ENCODE results near the gene TCF7L1. TPM values are rescaled to one million over a fixed set of nuclear protein-coding genes. Genes with fewer than 3 reads are reported as not detected.
A peak's percentile ranks its signal among the peaks of the same experiment; 100 is the strongest.

Gene TCF7L1
- total and polyA plus RNA-seq, 9 of the 15 experiments (the other 6 are each of a cell fraction or from before 2014, with no cell fraction given): 0.03 to 0.11 (median 0.07) TPM; not detected in 5

GRCh38 chr2:85329181-85329651 lies 196.0 kb downstream of the TCF7L1 start (continued):
- TF ChIP-seq ZNF280A (IDR thresholded peaks at IDR 0.05; ENCODE audit: low read depth, partially characterized antibody) (no peak), CREM (IDR thresholded peaks at IDR 0.05; ENCODE audit: low read depth) (0 out of 2 replicates have a peak, but pooled peaks have one; percentile 14), ZNF740 (CRISPR knock-in tag; IDR thresholded peaks at IDR 0.05) (no peak), ZNF740 (tag; IDR thresholded peaks at IDR 0.05) (no peak), SIN3A (IDR thresholded peaks at IDR 0.05; ENCODE audit: borderline replicate concordance in 2 of 2, control insufficient read depth in 1 of 2, low read depth in 2 of 2, low read length in 2 of 2) (no peak), CREB3L1 (IDR thresholded peaks at IDR 0.05; ENCODE audit: borderline replicate concordance, low read depth) (no peak), KLF13 (tag; IDR thresholded peaks at IDR 0.05; ENCODE audit: borderline replicate concordance, low read depth) (no peak), HBP1 (CRISPR knock-in tag; IDR thresholded peaks at IDR 0.05) (no peak), ESRRA (IDR thresholded peaks at IDR 0.05; ENCODE audit: borderline replicate concordance, low read depth) (no peak), TAF15 (IDR thresholded peaks at IDR 0.05; ENCODE audit: low read depth, low read length) (no peak), ARID2 (IDR thresholded peaks at IDR 0.05) (peak; percentile 15; the same call in 1 of the 2 replicates), FOXP1 (CRISPR knock-in tag; IDR thresholded peaks at IDR 0.05) (no peak), EHMT2 (IDR thresholded peaks at IDR 0.05) (peak; percentile 71), NONO (IDR thresholded peaks at IDR 0.05; ENCODE audit: low read depth in 2 of 2, low read length in 1 of 2) (no peak), HMGXB4 (CRISPR knock-in tag; IDR thresholded peaks at IDR 0.05) (no peak), HOXB6 (CRISPR knock-in tag; IDR thresholded peaks at IDR 0.05; ENCODE audit: borderline replicate concordance) (no peak), POLR2AphosphoS2 (IDR thresholded peaks at IDR 0.05; ENCODE audit: low read length) (no peak), NEUROD1 (IDR thresholded peaks at IDR 0.05; ENCODE audit: borderline replicate concordance, low read depth, low read length, partially characterized antibody) (no peak), PHF21A (IDR thresholded peaks at IDR 0.05; ENCODE audit: borderline replicate concordance, low read depth) (peak; percentile 61; the same call in 1 of the 2 replicates), ZBTB1 (CRISPR knock-in tag; IDR thresholded peaks at IDR 0.05; ENCODE audit: borderline replicate concordance, low read depth) (no peak), ZNF263 (CRISPR knock-in tag; IDR thresholded peaks at IDR 0.05; ENCODE audit: borderline replicate concordance) (no peak)

Data from K562 (cell line).